Measurements from ENCODE around the gene GZMH. TPM values are rescaled to one million over a fixed set of nuclear protein-coding genes. Genes with fewer than 3 reads are reported as not detected.

GZMH gene
- total RNA-seq, 1 experiment from 2014 or later, result not detected

- Histone ChIP-seq H3K79me2 (ENCODE audit: low read depth) (no peaks in the 10 kb centered on the region), H3K4me1 (replicated peaks; ENCODE audit: insufficient read depth) (no peaks in the 10 kb centered on the region), H3K4me3 (no peak overlapping the region), H3K36me3 (ENCODE audit: low read depth) (no peaks in the 10 kb centered on the region), H3K4me2 (no peak overlapping the region), H2AFZ (no peak overlapping the region), H3K9me2 (ENCODE audit: insufficient read depth) (no peaks in the 10 kb centered on the region), H3K27me3 (ENCODE audit: insufficient read depth, low read depth) (no peaks in the 10 kb centered on the region), H3K9me3 (ENCODE audit: insufficient read depth, low read depth) (no peaks in the 10 kb centered on the region), H4K20me1 (ENCODE audit: insufficient read depth) (no peaks in the 10 kb centered on the region), H3K27ac (no peak overlapping the region), H3F3A (ENCODE audit: insufficient read depth, low read depth) (no peaks in the 10 kb centered on the region)
- TF ChIP-seq EZH2 (IDR thresholded peaks at IDR 0.05; ENCODE audit: low read depth), result no peak
- no peak for TF ChIP-seq CTCF (conservative IDR thresholded peaks at IDR 0.05)
- DNase-seq, result no peak
- POLR2A ChIA-PET (ENCODE audit: unreplicated experiment), result no interaction called here
- BruUV-seq (replicated peaks), result no TSS peak
- intact Hi-C loops (cut with micrococcal nuclease; ENCODE audit: unreplicated experiment), result no loop called here
- CTCF ChIA-PET, result no interaction called here
Observed at GRCh38 chr14:24630087-24630871, 20.8 kb upstream of the GZMH start.

GRCh38 chr14:24629521-24629920 is 20.0 kb upstream of the GZMH start:
- Histone ChIP-seq H3K4me1 (replicated peaks; ENCODE audit: insufficient read depth) (no peaks in the 10 kb centered on the region), H3K4me3 (no peak overlapping the region), H2AFZ (no peak overlapping the region), H3K4me2 (no peak overlapping the region), H3K36me3 (ENCODE audit: low read depth) (no peaks in the 10 kb centered on the region), H3K27ac (no peak overlapping the region), H3K79me2 (ENCODE audit: low read depth) (no peaks in the 10 kb centered on the region), H3F3A (ENCODE audit: insufficient read depth, low read depth) (no peaks in the 10 kb centered on the region), H4K20me1 (ENCODE audit: insufficient read depth) (no peaks in the 10 kb centered on the region), H3K9me2 (ENCODE audit: insufficient read depth) (no peaks in the 10 kb centered on the region), H3K9me3 (ENCODE audit: insufficient read depth, low read depth) (no peaks in the 10 kb centered on the region), H3K27me3 (ENCODE audit: insufficient read depth, low read depth) (no peaks in the 10 kb centered on the region)
- CTCF ChIA-PET, result no interaction called here
- no peak for DNase-seq
- intact Hi-C loops (cut with micrococcal nuclease; ENCODE audit: unreplicated experiment), result no loop called here
- no peak for TF ChIP-seq EZH2 (IDR thresholded peaks at IDR 0.05; ENCODE audit: low read depth)
- TF ChIP-seq CTCF (conservative IDR thresholded peaks at IDR 0.05), result no peak
- no TSS peak for BruUV-seq (replicated peaks)
- POLR2A ChIA-PET (ENCODE audit: unreplicated experiment), result no interaction called here

- Histone ChIP-seq H3K27ac (no peak overlapping the region), H3K4me3 (no peak overlapping the region), H3K79me2 (ENCODE audit: low read depth) (no peaks in the 10 kb centered on the region), H2AFZ (no peak overlapping the region), H3K4me1 (replicated peaks; ENCODE audit: insufficient read depth) (no peaks in the 10 kb centered on the region), H3K9me3 (ENCODE audit: insufficient read depth, low read depth) (no peaks in the 10 kb centered on the region), H3K36me3 (ENCODE audit: low read depth) (no peaks in the 10 kb centered on the region), H3K4me2 (no peak overlapping the region), H3K27me3 (ENCODE audit: insufficient read depth, low read depth) (no peaks in the 10 kb centered on the region), H3F3A (ENCODE audit: insufficient read depth, low read depth) (no peaks in the 10 kb centered on the region), H4K20me1 (ENCODE audit: insufficient read depth) (no peaks in the 10 kb centered on the region), H3K9me2 (ENCODE audit: insufficient read depth) (no peaks in the 10 kb centered on the region; the same call in 1 of the 2 replicates)
- POLR2A ChIA-PET (ENCODE audit: unreplicated experiment), result no interaction called here
- TF ChIP-seq EZH2 (IDR thresholded peaks at IDR 0.05; ENCODE audit: low read depth), result no peak
- TF ChIP-seq CTCF (conservative IDR thresholded peaks at IDR 0.05), result no peak
- intact Hi-C loops (cut with micrococcal nuclease; ENCODE audit: unreplicated experiment), result no loop called here
- BruUV-seq (replicated peaks), result no TSS peak
- no peak for DNase-seq
- CTCF ChIA-PET, result no interaction called here
Observed at GRCh38 chr14:24613747-24614146, 4.3 kb upstream of the GZMH start.
